ENCODE data around the gene HDAC4. TPM values are rescaled to one million over a fixed set of nuclear protein-coding genes. Genes with fewer than 3 reads are reported as not detected.

Gene HDAC4
- total and polyA plus RNA-seq, 2 of the 4 experiments (the other 2 are of a cell fraction) = 4.1 to 7.2 TPM

DNA sequence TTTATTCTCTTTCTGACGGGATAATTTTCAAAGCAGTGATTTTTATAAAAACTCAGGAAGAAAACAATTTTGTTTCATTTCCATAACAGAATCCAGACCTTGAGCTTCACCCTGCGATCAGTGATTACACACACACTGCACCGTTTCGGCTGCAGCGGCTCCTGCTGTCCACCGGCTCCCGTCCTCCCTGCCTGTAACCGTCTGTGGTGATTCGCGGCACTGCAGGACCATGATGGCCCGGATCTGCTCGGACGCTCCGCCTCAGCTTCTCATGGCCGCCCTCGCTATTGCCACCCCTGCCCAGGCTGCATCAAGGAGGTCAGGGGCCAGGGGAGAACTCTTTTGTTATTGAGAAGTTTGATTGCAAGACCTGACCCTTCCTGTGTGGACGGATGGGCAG is 306.9 kb downstream of the HDAC4 start:
- ATAC-seq (ENCODE audit: low read depth) = no peak
- Histone ChIP-seq H3K4me3 (ENCODE audit: insufficient read depth, low read depth, low read length) (no peak overlapping the region), H2BK5ac (ENCODE audit: low read depth, low read length, poor library complexity, severe bottlenecking) (no peak overlapping the region), H3K4ac (ENCODE audit: low read depth, low read length) (no peak overlapping the region), H2AK5ac (ENCODE audit: low read depth, low read length) (no peak overlapping the region), H3K14ac (replicated peaks; ENCODE audit: low read depth, low read length) (no peak overlapping the region), H4K8ac (ENCODE audit: low read depth in 2 of 2, low read length in 2 of 2) (no peak overlapping the region), H2BK120ac (ENCODE audit: low read depth, low read length) (no peak overlapping the region), H3K9me1 (ENCODE audit: insufficient read depth, low read length) (no peaks in the 10 kb centered on the region), H3K9ac (ENCODE audit: low read depth, low read length) (no peak overlapping the region), H2BK20ac (ENCODE audit: low read depth, low read length) (no peak overlapping the region), H4K20me1 (ENCODE audit: insufficient read depth, low read length) (no peaks in the 10 kb centered on the region; the same call in 1 of the 2 replicates), H3K27me3 (ENCODE audit: control insufficient read depth, insufficient read depth, low read length) (no peaks in the 10 kb centered on the region), H2AK9ac (replicated peaks; ENCODE audit: low read depth, low read length, poor library complexity) (no peak overlapping the region), H3K9me3 (ENCODE audit: control insufficient read depth, insufficient read depth, low read length) (no peaks in the 10 kb centered on the region), H2BK15ac (ENCODE audit: low read depth, low read length) (no peak overlapping the region), H3K23ac (ENCODE audit: low read depth, low read length) (no peak overlapping the region), H3K4me2 (ENCODE audit: low read depth, low read length) (no peak overlapping the region), H3K36me3 (ENCODE audit: control insufficient read depth, insufficient read depth, low read length) (peaks cover 37% of the 10 kb centered on the region), H3K79me1 (ENCODE audit: low read depth in 1 of 2, low read length in 2 of 2) (no peaks in the 10 kb centered on the region), H3K27ac (ENCODE audit: insufficient read depth, low read length) (no peak overlapping the region), H3K18ac (ENCODE audit: low read depth, low read length) (no peak overlapping the region), H4K91ac (ENCODE audit: insufficient read depth, low read depth, low read length) (no peak overlapping the region), H4K5ac (ENCODE audit: low read depth, low read length) (no peak overlapping the region), H2AFZ (replicated peaks; ENCODE audit: low read length, poor library complexity) (no peak overlapping the region), H3K56ac (ENCODE audit: extremely low read depth, insufficient read depth, low read length) (no peak overlapping the region), H3K4me1 (ENCODE audit: control insufficient read depth, insufficient read depth, low read length) (no peaks in the 10 kb centered on the region)
- intact Hi-C loops (cut with micrococcal nuclease) (no loop called here), dilution Hi-C loops (cut with HindIII; ENCODE audit: low sequenced_read_pairs, unreplicated experiment) (no loop called here), in situ Hi-C loops (cut with MboI; ENCODE audit: low sequenced_read_pairs) (no loop called here)
- TF ChIP-seq BHLHE40 (IDR thresholded peaks at IDR 0.05; ENCODE audit: low read depth, low read length) (no peak), CEBPB (IDR thresholded peaks at IDR 0.05; ENCODE audit: low read depth, low read length) (no peak), MXI1 (IDR thresholded peaks at IDR 0.05; ENCODE audit: borderline replicate concordance, low read depth, low read length) (no peak), SMC3 (IDR thresholded peaks at IDR 0.05; ENCODE audit: low read depth, low read length) (no peak), RFX5 (IDR thresholded peaks at IDR 0.05; ENCODE audit: low read depth, low read length) (no peak), CTCF (conservative IDR thresholded peaks at IDR 0.05; ENCODE audit: low read depth, low read length) (no peak), RAD21 (IDR thresholded peaks at IDR 0.05; ENCODE audit: low read length) (no peak)
- BruUV-seq (replicated peaks) = no TSS peak
- ChIA-PET POLR2A (ENCODE audit: unreplicated experiment) (no interaction called here), CTCF (no interaction called here)
- WGBS, 2 experiments (ENCODE audit: extremely low coverage in 2 of 2, insufficient read length in 1 of 2) = 89% methylated on average over 7 of the region's 17 CpGs; no CpG with 5 or more reads in 1 of the 2 experiments
- DNase-seq = no peak

Measured in IMR-90 (cell line).